Measurements from ENCODE around the gene THSD4.

Gene THSD4

DNA sequence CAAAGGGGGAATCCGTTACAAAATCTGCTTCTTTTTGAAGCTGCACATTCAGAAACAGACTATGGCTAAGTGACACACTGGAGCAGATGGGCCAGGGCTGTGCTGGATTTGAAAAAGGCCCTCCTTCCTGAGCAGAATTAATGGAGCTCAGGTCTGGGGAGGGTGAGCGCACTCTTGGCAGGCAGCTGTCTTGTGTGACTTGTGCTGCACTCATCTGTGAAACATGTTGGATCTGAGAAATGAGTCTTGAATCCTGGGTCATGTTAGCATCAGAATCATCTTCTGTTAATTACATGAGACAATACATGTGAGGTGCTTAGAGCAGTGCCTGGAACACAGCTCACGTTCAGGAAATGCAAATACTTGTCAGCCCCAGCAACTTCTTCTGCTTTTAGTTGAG is 219.6 kb downstream of the THSD4 start:
- FAIRE-seq = no peak

GRCh38 chr15:71335591-71335990 is 220.3 kb downstream of the THSD4 start:
- no peak for FAIRE-seq

DNA sequence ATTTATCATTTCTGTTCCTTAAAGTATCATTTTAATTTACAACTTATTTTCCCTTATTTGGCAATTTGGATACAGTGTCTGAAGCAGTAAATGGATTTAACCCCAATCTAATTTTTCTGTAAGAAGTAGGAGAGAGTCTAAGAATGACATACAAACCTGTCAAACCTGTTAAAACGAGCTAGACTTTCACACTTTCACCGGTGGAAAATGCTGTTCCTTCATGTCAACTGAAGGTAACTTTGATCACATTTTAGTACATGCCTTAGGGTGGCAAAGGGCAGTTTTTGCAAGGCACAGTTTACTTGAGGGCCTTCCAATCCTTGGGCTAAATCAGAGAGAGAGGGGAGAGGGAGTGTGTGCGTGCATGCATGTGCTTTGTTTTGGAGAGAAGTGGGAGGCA is 221.4 kb downstream of the THSD4 start:
- no peak for FAIRE-seq

DNA sequence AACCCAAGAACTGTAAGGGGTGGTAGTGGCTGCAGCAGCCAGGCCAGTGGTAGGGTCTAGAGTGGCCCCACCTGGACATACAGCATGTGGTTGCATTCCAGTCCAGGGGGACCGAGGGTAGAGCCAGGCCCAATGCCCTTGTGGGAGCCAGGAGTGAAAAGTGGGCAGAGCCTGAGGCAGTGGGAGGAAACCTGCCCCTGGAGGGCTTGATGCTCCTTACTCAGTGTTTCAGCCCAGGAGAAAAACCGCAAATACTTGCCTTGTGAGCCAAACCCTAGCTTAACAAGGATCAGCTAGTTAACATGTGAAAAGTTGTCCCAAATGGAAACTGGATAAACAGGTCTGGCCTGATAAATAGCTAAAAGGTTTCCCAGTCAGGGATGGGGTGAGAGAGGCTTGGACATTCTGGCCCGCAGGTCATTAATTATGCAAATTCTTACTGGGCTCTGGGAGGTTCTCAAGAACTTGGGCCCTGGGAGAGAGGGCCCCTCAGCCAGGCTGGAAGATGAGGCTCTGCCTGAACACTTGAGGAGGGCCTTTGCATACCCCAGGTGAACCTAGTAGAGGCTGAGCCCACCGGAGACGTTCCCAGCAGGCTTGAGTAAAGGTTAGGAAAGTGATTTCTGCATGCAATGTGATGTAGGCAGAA is 222.1 kb downstream of the THSD4 start:
- FAIRE-seq = no peak

- no peak for FAIRE-seq
These were observed 223.0 kb downstream of the THSD4 start for GRCh38 chr15:71338265-71338664.

GRCh38 chr15:71338827-71339542 is 223.7 kb downstream of the THSD4 start:
- FAIRE-seq = no peak

DNA sequence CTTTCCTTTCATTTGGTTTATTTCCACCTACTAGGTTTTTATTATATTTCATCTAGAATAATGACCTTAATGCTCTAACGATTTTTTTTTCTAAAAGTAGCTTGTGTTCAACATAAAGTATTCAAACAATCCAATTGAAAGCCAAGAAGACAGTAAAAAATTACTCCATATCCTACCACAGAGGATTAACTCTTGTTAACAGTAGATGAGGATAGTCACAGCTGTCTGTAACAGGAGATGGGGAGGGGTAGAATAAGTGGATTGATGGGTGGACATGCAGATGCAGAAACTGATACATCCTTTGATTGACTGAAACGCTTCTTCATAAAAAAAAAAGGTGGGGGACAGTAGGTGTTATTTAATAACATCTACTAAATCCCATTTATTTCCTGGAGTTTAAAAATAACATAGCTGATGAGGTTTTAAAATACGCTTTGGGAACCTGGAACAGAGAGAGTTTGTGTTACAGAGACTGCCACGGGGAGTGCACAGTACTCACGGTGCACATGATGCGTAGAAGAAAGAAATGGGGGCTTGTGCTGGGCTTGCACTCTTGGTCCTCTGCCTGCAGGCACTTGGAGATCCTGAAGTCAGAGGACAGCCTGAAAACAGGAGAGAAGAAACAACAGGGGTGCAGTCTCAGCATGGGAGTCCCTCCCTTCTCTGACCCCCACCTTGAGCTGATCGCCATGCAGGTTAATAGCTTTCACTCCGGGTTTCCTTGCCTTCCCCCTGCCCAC is 226.7 kb downstream of the THSD4 start:
- FAIRE-seq = no peak

GRCh38 chr15:71342658-71343057 is 227.4 kb downstream of the THSD4 start:
- FAIRE-seq = no peak

- FAIRE-seq = no peak
These were observed 229.0 kb downstream of the THSD4 start for GRCh38 chr15:71344316-71344715.

DNA sequence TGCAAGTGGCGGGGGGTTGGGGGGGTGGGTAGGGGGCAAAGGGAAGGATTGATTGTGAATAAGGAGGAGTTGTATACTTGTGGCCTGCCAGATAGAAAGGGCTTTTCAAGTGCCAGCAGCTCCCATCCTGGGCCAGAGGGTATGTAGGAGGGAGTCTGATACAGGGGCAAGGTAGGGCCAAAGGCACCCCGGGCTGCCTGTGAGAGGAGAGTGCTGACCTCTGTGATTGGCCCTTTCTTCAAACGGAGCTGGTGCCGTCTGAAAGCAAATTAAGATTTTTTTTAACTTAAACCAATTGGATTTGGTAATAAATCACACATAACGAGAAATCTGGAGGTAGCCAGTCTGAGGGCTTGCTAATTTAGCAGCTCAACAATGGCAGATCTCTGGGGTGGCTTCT is 229.9 kb downstream of the THSD4 start:
- FAIRE-seq = no peak

DNA sequence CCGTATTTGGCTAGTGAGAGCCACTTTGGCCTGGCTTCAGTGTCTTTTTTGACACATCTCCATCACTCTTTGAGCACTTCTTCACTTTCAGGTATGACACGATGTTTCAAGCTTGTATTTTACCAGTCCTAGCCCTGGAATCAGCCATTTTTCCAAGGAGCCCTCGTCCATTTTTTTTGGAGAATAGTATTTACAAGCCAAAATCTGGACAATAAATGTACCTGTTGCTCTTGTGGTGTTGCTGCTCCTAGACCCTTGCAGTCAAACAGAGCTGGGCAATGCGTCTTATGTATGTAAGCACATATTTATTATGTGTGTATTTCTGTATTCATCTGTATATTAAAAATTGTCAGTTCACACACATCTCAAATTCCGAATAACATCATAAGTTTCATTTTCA is 231.2 kb downstream of the THSD4 start:
- no peak for FAIRE-seq

DNA sequence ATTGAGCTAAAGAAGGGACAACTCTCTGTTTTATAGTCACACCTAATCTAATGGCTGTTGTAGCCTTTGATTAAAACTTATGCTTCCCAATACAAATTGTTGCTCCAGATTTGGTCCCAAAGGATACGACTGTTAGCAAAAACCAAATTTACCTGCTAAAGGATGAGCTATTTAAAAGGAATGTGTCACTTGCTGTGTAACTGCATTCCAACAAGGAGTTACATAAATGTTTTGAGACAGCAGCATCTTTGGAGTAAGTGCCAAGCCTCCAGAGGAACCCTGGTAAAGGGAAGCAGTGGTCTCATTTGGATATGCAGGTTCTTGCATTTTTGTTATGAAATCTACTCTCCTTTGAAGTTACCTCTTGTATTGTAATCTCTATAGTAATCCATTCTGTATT is 233.3 kb downstream of the THSD4 start:
- FAIRE-seq = no peak

- FAIRE-seq = no peak
These were observed 234.1 kb downstream of the THSD4 start for GRCh38 chr15:71349336-71349735.

DNA sequence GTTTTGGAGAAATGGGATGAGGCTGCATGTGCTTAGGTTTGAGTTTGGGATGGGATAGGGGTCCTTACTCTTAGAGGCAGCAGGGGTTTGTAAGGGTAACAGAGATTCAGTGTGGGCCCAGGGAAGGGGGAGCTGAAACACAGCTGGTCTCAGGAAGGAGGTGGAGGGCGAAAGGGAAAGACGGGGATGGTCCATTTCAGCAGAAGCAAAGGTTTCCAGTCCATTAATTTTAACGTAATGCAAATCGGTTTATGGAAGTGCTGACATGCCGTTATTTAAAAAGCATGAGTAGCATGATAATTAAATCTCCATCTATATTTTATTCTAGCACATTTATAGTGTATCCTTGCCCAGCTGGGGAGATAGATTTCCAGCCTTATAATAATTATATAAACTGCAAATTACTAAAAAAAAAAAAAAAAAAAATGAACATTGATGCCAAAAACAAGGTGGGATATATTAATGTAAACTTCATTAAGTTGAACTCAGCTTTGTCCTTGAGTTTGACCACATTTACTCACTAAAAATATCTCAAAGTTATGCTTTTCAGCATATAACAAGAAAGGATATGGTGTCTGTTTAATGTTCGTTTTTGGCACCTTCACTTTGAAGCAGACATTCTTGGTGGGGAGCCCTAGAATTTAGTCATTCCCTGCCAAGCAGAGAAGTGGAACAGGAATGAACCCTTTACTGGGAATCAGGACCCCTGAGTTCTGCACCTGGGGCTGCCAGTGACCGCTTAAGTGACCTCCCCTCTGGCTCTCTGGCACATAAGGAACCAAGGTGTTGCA is 234.7 kb downstream of the THSD4 start:
- no peak for FAIRE-seq

- FAIRE-seq = no peak
These were observed 235.5 kb downstream of the THSD4 start for GRCh38 chr15:71350622-71351378.

DNA sequence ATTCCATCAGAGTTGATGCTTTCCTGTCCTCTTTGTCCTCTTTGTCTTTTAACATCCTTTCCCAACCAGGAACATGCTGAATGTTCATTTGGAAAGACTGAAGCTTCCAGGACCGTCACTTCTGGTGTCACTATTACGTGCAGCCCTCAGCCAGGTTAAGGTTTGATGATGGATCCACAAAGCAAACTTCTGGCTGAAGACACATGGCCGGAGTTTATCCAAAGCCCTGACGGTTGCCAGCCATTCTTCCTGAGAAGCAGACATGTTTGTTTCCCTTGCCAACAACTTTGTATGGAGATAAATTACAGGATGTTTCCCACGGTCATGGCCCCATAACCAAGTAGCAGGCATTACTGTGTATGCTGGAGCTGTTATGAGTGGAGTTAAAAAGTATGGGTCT is 236.9 kb downstream of the THSD4 start:
- FAIRE-seq = no peak

DNA sequence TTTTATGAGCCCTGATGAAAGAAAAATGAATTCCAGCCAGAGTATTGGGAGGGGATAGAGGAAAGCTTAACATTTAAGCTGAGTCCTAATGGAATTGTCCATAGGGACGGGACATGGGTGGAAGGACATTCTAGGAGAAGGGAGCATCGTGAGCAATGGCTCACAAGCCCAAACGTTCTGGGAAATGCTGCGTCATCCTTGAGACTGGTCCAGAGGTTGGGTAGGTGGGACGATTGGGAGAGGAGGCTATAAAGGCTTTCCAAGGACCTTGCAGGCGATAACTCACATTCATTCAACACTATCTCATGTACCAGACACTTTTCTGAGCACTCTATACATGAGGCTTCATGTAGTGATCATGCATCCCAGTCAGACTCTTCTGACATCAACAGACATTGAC is 237.5 kb downstream of the THSD4 start:
- FAIRE-seq = no peak

DNA sequence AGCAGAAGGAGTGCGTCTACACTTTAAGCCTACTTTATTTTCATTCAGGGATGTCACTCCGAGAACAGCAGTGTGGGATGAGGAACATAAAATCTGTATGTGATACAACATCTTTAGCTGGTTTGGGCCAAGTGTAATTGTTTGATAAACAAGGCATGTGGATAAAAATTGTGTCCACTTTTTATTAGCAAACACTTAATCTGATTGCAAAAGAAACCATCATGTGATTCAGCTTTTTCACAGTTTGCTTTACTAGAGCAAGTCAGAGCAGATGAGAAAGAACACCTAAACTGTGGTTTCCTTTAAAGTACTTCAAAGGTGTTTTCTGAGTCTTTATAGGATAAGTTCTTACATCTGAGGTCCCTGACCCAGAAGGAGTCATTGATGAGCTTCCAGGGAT is 237.9 kb downstream of the THSD4 start:
- no peak for FAIRE-seq

GRCh38 chr15:71355268-71355667 is 240.0 kb downstream of the THSD4 start:
- no peak for FAIRE-seq

- FAIRE-seq = no peak
These were observed 242.1 kb downstream of the THSD4 start for GRCh38 chr15:71357321-71357732.

DNA sequence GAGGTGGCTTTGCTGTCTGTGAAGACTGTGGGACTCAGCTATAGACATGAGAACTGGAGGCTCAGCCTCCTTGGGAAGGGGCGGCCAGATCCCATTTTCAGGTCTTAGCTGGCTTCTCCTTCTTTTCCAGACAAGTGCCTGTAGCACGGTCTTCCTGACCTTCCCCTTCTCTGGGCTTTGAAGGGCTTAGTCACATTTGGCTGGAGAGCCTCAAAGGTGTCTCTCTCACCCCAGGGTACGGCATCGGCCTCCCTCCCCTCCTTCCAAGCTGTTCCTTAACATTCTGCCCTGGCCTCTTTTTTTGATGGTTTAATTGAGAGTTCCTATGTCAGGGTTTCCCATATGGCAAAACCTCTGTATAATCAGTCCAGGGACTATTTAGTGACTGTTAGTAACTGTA is 242.7 kb downstream of the THSD4 start:
- FAIRE-seq = no peak

DNA sequence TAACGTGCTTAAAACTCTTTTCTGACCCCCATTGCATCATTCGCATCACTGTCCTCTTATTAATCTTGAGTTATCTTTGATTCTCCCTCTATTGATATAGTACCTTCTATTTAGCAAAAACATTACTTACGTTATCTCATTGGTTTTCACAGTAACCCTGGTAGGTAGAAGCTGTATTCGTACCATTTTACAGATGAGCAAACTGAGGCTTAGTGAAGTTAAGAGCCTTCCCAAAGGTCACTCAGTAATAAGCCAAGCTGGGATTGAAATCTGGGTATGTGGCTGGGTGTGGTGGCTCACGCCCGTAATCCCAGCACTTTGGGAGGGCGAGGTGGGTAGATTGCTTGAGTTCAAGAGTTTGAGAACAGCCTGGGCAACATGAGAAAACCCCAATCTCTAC is 244.0 kb downstream of the THSD4 start:
- FAIRE-seq = no peak

- FAIRE-seq = no peak
These were observed 247.3 kb downstream of the THSD4 start for GRCh38 chr15:71362556-71362955.
